ENCODE results near the gene GFI1B.

Gene GFI1B

GRCh38 chr9:133023117-133023890 lies 44.8 kb downstream of the GFI1B start:
- peak; percentile 36 for DNase-seq

- DNase-seq, result no peak
These were observed 47.9 kb downstream of the GFI1B start for GRCh38 chr9:133026426-133026825.

DNA sequence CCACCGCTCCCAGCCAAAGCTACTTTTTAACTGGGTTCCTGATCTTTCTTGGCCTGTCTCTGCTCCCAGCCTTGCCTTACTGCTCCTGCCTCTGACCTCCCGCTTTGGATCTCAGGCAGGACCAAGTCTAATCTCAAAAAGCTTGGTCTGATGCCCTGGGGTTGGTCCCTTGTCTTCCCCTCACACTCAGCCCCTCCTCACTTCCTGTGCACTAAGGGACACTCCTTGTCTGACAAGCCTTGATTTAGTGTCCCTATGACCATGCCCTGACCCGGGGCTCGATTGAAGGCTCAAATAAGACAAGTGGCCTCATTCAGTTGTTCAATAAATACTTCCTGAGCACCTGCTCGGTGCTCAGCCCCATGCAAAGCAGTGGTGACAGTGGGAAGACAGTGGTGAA lies 48.6 kb downstream of the GFI1B start:
- DNase-seq, result no peak

GRCh38 chr9:133028221-133028620 lies 49.7 kb downstream of the GFI1B start:
- DNase-seq, result no peak

- DNase-seq, result no peak
These were observed 51.5 kb downstream of the GFI1B start for GRCh38 chr9:133029994-133030316.

DNA sequence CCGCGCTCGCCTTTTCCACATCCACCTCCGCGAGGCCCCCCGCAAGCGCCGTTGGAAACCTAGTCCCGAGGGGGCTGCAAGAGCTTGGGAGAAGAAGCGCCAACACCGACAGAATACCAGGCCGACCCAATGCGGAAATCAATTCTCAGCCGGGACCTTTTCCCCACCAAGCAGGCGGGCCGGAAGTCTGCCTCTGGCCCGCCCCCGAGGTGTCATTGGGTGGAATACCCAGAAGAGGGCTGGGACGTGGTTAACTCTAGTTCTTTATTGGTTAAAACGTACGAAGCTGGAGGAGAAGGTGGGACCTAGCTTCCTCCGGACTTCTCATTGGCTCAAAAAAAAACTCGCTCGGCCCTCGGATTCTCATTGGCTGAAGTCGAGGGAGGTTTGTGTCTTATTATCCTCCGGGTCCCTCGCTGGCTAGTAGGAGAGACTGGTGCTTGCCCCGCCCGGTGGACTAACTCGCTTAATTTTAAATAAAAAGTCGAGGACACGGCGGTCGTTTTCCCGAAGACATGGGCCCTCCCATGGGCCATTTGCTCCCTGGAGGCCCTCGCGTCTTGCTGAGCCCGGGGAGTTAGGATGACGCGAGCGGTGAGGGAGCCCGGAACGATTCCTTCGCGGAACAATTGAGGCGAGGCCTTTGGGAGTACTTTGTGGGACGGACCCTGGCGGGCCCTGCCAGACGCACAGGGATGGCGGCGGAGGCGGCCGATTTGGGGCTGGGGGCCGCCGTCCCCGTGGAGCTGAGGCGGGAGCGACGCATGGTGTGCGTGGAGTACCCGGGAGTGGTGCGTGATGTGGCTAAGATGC lies 52.0 kb downstream of the GFI1B start, which contains the start of gene GTF3C5:
Gene GTF3C5 (plus strand): TSS at position 681 of the 813 bp plus-strand sequence. CDS start 15 bp downstream, at position 696.
- peak; percentile 96 for DNase-seq

- no peak for DNase-seq
These were observed 52.6 kb downstream of the GFI1B start for GRCh38 chr9:133031130-133031422.

- no peak for DNase-seq
These were observed 53.0 kb downstream of the GFI1B start for GRCh38 chr9:133031496-133031911.

DNA sequence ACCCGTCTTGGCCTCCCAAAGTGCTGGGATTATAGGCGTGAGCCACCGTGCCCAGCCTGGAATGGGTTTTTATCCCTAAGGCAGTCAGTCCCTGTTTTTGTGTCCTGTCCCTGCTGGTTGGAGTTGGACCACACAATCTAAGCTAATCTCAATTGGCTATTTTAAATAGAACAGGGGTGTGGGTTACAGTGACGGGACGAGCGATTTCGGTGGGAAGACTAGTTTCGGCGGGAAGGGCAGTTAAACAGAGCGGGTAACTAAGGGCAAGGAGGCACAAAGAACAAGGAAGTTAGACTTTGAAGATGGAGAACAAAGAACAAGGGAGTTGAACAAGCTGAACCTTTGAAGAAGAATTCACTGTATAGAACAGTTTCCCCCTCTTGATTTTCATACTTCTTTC lies 53.7 kb downstream of the GFI1B start:
- no peak for DNase-seq

- no peak for DNase-seq
These were observed 57.2 kb downstream of the GFI1B start for GRCh38 chr9:133035669-133036068.

DNA sequence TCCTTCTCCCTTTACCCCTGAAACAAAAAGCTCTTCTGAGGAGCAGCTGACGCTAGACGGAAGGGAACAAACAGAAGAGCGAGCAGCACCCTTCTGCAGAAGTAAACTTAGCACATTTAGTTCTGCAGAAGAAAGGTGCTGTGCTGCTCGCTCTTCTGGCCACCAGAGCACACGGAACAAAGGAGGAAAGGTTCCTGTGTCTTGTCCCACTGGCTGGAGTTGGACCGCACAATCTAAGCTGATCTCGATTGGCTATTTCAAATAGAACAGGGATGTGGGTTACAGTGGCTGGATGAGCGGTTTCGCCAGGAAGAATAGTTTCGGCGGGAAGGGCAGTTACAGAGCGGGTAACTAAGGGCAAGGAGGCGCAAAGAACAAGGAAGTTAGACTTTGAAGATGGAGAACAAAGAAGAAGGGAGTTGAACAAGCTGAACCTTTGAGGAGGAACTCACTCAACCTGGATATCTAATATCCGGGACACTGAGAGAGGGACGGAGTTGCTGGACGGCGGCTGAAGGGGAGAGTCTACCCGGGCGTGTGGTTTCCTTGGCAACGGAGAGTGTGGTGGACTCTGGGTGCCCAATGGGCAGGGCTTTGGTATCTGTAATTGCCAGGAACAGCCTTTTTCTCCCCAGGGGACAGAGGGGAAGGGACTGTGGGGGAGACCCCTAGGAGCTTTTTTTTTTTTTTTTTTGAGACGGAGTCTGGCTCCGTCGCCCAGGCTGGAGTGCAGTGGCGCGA lies 59.5 kb downstream of the GFI1B start:
- DNase-seq, result no peak

DNA sequence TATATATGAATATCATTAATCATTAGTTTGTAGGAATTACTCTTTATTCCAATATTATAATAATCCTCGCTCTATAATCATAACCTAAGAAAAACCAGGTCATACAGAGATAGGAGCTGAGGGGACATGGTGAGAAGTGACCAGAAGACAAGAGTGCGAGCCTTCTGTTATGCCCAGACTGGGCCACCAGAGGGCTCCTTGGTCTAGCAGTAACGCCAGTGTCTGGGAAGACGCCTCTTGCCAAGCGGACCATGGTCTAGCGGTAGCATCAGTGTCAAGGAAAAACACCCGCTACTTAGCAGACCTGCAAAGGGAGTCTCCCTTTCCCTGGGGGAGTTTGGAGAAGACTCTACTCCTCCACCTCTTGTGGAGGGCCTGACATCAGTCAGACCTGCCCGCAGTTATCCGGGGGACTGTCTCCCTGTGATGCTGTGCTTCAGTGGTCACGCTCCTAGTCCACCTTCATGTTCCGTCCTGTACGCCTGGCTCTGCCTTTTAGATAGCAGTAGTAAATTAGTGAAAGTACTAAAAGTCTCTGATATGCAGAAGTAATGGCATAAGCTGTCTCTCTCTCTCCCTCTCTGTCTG lies 62.5 kb downstream of the GFI1B start:
- DNase-seq, result peak; percentile 51
